Effector memory CD4-positive, alpha-beta T cell (primary cell): ENCODE results near the gene UMODL1.

ENCODE experiments used
- DNase-seq, 3 donors: peaks; one replicate each; pipeline ENCODE4 v3.0.0-alpha.2; 2020
- H3K27ac ChIP-seq: 2 replicates; pipeline ENCODE4 v1.7.0; 2013; ENCODE audit warnings: mild to moderate bottlenecking, low read length, moderate library complexity; ENCODE audit not compliant: insufficient read depth, poor library complexity, severe bottlenecking
- H3K27me3 ChIP-seq: replicated peaks from 2 replicates; pipeline ENCODE4 v1.7.0; 2013; ENCODE audit warnings: mild to moderate bottlenecking, low read length; ENCODE audit not compliant: insufficient read depth, control insufficient read depth, poor library complexity, severe bottlenecking
- H3K36me3 ChIP-seq: 2 replicates; pipeline ENCODE4 v1.7.0; 2013; ENCODE audit warnings: mild to moderate bottlenecking, low read length, moderate library complexity; ENCODE audit not compliant: control insufficient read depth, insufficient read depth
- H3K4me1 ChIP-seq: 2 replicates; pipeline ENCODE4 v1.7.0; 2013; ENCODE audit warnings: low read length, mild to moderate bottlenecking; ENCODE audit not compliant: control insufficient read depth, insufficient read depth, poor library complexity, severe bottlenecking
- H3K4me3 ChIP-seq: 2 replicates; pipeline ENCODE4 v1.7.0; 2013; ENCODE audit warnings: low read length, low read depth, mild to moderate bottlenecking; ENCODE audit not compliant: insufficient read depth, poor library complexity, severe bottlenecking
- H3K9me3 ChIP-seq: 2 replicates; pipeline ENCODE4 v1.7.0; 2013; ENCODE audit warnings: mild to moderate bottlenecking, low read length, moderate library complexity; ENCODE audit not compliant: control insufficient read depth

UMODL1 gene

DNA sequence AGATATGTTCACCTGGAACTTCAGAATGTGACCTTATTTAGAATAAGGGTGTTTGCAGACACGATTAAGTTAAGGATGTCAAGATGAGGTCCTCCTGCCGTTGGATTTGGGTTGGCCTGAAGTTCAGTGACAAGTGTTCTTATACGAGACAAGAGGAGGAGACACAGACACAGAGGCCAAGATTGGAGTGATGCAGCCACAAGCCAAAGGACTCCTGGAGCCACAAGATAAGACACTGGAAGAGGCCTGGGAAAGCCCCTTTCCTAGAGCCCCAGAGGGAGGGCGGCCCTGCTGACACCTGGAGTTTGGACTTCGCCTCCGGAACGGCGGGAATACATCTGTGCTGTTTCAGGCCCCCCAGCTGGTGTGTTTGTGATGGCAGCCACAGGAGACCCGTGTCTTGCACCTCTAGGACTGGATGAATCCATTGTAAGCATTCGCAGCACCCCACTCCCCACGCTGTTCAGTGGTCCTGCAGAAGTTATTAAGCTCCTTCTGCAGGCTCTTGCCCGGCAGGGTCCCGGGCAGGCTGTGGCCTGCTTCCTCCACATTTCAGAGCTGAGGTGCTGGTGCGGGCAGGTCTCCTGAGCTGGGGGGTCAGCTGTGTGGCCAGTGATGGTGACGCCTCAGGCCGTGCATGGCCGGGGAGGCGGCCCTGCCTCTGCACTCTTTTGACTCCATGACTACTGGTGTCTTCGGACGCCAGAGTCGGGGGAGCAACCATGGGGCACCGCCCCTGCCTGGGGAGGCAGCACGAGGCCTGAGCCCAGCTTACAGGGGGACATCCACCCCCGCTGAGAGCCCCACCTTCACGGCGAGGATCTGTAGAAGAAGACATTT lies 34.6 kb downstream of the UMODL1 start:
- H3K36me3 ChIP-seq: no peaks in the 10 kb centered on the region
- DNase-seq: no peak

DNA sequence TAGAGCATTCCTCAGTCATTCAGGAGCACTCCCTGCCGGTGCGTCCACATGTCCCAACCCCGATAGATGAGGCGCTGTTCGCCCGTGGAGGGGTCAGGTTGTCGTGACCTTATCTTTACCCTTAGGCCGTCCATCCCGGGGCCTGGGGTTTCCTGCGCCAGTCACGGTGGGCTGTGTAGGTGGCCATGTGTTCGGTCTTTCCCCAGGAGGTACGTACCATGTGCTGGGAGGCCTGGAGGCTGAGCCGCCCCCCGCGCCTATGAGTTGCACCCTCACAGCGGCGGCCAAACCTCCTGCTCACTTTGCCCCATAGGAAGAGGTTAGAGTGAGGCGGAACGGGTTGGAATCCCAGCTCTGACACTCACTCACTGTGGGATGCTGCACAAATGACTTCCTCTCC lies 35.3 kb downstream of the UMODL1 start:
- H3K27ac ChIP-seq: no peak overlapping the region
- H3K4me1 ChIP-seq: no peaks in the 10 kb centered on the region
- no peak for DNase-seq
- H3K36me3 ChIP-seq: no peaks in the 10 kb centered on the region
- no peak overlapping the region for H3K4me3 ChIP-seq
- H3K27me3 ChIP-seq: no peaks in the 10 kb centered on the region
- no peaks in the 10 kb centered on the region for H3K9me3 ChIP-seq

More for the DNA sequence above, 34.6 kb downstream of the UMODL1 start:
- no peak overlapping the region for H3K27ac ChIP-seq
- H3K27me3 ChIP-seq: no peaks in the 10 kb centered on the region
- no peaks in the 10 kb centered on the region for H3K9me3 ChIP-seq
- no peak overlapping the region for H3K4me3 ChIP-seq
- H3K4me1 ChIP-seq: no peaks in the 10 kb centered on the region

- DNase-seq: no peak
- Histone ChIP-seq H3K4me1 (no peaks in the 10 kb centered on the region), H3K27me3 (no peaks in the 10 kb centered on the region), H3K36me3 (no peaks in the 10 kb centered on the region), H3K4me3 (no peak overlapping the region), H3K27ac (no peak overlapping the region), H3K9me3 (no peaks in the 10 kb centered on the region)
Measured at GRCh38 chr21:42107177-42107880, 36.2 kb downstream of the UMODL1 start.

- Histone ChIP-seq H3K9me3 (no peaks in the 10 kb centered on the region), H3K4me1 (no peaks in the 10 kb centered on the region), H3K4me3 (no peak overlapping the region), H3K27ac (no peak overlapping the region), H3K27me3 (no peaks in the 10 kb centered on the region), H3K36me3 (no peaks in the 10 kb centered on the region)
- peak; percentile 17 to 34 (median 31) for DNase-seq
Measured at GRCh38 chr21:42107881-42108553, 36.9 kb downstream of the UMODL1 start.

- Histone ChIP-seq H3K27ac (no peak overlapping the region), H3K9me3 (no peaks in the 10 kb centered on the region), H3K27me3 (no peaks in the 10 kb centered on the region), H3K4me1 (no peaks in the 10 kb centered on the region), H3K4me3 (no peak overlapping the region), H3K36me3 (no peaks in the 10 kb centered on the region)
- DNase-seq: no peak
Measured at GRCh38 chr21:42108554-42109340, 37.6 kb downstream of the UMODL1 start.

DNA sequence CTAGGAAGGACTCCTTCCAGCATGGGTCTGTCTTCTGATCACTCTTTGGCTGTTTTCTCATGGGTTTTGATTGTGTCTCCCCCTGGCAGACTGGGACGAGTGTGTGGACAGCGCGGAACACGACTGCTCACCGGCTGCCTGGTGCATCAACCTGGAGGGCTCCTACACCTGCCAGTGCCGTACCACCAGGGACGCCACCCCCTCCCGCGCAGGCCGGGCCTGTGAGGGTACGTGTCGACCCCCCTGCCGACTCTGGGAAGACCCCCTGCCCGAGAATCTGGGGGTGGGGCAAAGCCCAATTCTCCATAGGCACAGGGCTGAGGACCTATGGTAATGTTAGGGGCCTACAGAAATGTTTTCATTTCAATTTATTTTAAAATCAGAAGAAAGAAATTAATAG lies 38.4 kb downstream of the UMODL1 start:
- Histone ChIP-seq H3K27me3 (no peaks in the 10 kb centered on the region), H3K4me1 (no peaks in the 10 kb centered on the region), H3K36me3 (no peaks in the 10 kb centered on the region), H3K9me3 (no peaks in the 10 kb centered on the region), H3K27ac (no peak overlapping the region), H3K4me3 (no peak overlapping the region)
- DNase-seq: no peak

DNA sequence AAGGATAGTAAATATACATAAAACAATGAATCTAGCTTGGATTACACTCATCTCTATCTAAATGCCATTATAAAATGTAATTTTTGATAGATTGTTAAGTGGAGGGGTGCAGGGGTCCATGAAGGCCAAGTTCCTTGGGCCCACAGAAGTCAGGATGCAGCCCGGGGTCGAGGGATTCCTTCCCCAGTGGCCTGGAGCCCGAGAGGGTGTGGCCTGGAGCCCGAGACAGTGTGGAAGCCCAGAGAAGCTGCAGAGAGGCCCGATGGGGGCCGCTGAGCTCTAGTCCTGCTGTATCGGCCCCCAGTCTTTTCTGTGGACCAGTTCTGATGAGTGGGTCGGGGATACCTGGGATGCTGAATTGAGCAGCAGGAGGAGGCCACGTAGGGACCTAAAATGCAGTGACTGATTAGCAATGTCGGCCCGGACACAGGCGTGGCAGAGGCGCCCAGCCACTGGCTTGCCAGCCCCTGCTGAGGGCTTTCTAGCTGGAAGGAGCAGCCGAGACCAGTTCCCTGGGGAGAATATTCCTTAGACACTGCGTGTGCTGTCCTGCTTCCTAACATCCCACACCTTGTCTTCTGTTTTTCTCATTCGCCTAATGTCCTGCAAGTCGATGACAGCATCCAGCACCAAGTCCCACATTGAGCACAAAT lies 38.9 kb downstream of the UMODL1 start:
- no peaks in the 10 kb centered on the region for H3K27me3 ChIP-seq
- no peak for DNase-seq
- H3K4me3 ChIP-seq: no peak overlapping the region
- H3K27ac ChIP-seq: no peak overlapping the region
- no peaks in the 10 kb centered on the region for H3K9me3 ChIP-seq
- no peaks in the 10 kb centered on the region for H3K36me3 ChIP-seq
- no peaks in the 10 kb centered on the region for H3K4me1 ChIP-seq

- Histone ChIP-seq H3K27me3 (no peaks in the 10 kb centered on the region), H3K27ac (no peak overlapping the region), H3K4me3 (no peak overlapping the region), H3K36me3 (no peaks in the 10 kb centered on the region), H3K9me3 (no peaks in the 10 kb centered on the region), H3K4me1 (no peaks in the 10 kb centered on the region)
- DNase-seq: no peak
Measured at GRCh38 chr21:42110691-42111469, 39.8 kb downstream of the UMODL1 start.

DNA sequence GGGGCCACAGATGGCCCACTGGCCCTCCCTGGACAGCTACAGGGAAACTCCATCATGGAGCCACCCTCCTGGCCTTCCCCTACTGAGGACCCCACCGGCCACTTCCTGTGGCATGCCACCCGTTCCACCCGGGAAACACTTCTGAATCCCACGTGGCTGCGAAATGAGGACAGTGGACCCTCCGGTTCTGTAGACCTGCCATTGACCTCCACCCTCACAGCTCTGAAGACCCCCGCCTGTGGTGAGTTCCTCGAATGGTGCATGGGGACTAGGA lies 40.3 kb downstream of the UMODL1 start:
- Histone ChIP-seq H3K4me1 (no peaks in the 10 kb centered on the region), H3K27me3 (no peaks in the 10 kb centered on the region), H3K4me3 (no peak overlapping the region), H3K36me3 (no peaks in the 10 kb centered on the region), H3K9me3 (no peaks in the 10 kb centered on the region), H3K27ac (no peak overlapping the region)
- DNase-seq: no peak
